AG04450 (cell line): ENCODE measurements around the gene RAB3IL1. TPM values are rescaled to one million over a fixed set of nuclear protein-coding genes. Genes with fewer than 3 reads are reported as not detected.

Source experiments
- CTCF ChIA-PET: fragments of 300-600, 350-600 bp; formaldehyde crosslinking; extraction: SDS; loops from one replicate; lab custom pipeline; 2022; ENCODE audit warnings: antibody characterized with exemption, inconsistent platforms; lab: Charles Lee
- POLR2A ChIA-PET: fragments of 350-600 bp; formaldehyde crosslinking; extraction: SDS; loops from one replicate; lab custom pipeline; 2021; ENCODE audit warnings: antibody characterized with exemption, inconsistent platforms; lab: Yijun Ruan, JAX
- DNase-seq: peaks from one replicate; pipeline ENCODE4 v3.0.0-alpha.2; 2011; ENCODE audit warnings: low read depth, low spot score
- H3K27ac ChIP-seq: one replicate; pipeline ENCODE4 v1.5.1; 2012; ENCODE audit warnings: low read depth, low read length, control low read depth
- H3K27me3 ChIP-seq: one replicate; pipeline ENCODE4 v1.6.0; 2012; ENCODE audit warnings: low read length; ENCODE audit not compliant: control insufficient read depth, insufficient read depth
- H3K4me3 ChIP-seq: 2 replicates; pipeline ENCODE4 v1.5.1; 2011; ENCODE audit warnings: mild to moderate bottlenecking, low read depth, low read length, control low read depth
- H3K9me3 ChIP-seq: 2 replicates; pipeline ENCODE4 v1.5.1; 2012; ENCODE audit warnings: low read length; ENCODE audit not compliant: control insufficient read depth, insufficient read depth
- polyA plus RNA-seq: library from polyadenylated mRNA; depleted of rRNA; stranded (reverse); fragments of >200 nt; gene quantifications from 2 replicates; pipeline ENCODE4 v1.2.3, GENCODE V29; 2011
- TF ChIP-seq, protein P1 (sequence below): IDR thresholded peaks from 2 replicates; pipeline ENCODE4 v1.5.1; 2011; ENCODE audit warnings: low read depth, low read length, control low read depth, inconsistent platforms

RAB3IL1 gene
- polyA plus RNA-seq, 1 experiment, result 2.7 TPM

DNA sequence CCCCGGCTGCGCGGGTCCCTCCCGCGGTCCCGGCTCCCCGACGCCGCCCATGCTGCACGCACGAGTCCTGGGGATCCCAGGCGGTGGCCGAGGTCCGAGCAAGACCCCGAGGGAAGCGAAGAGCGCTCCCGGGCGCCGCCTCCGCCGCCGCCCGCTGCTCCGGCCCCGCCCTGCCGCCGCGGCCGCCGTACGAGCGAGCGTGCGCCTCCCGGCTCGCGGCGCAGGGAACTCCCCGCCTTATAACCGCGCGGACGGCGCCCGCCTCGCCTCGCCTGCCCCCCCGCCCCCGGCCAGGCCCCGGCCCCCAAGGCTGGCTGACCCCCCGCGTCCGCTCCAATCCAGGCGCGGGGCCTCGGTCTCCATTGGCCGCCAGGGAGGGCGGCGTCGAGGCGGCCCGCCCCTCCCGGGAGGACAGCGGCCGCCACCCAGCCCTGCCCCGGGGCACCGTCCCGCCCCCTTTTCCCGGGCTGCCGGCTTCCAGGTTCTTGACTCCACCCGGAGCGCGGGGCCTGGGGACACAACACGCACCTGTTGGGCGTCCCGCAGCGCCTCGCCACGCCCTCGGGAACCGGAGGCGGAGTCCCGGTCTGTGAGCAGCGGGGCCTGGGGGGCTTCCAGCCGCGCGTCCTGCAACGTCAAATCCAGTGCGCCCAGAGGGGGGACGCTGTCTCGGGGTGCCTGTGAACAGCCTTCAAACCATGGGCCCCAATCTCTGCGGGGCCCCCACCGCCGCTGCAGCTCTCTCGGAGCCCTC lies 25.9 kb downstream of the RAB3IL1 start, which contains the start of gene FADS3:
Gene FADS3 (minus strand): TSS at position 215 of the 754 bp plus-strand sequence. CDS start 164 bp downstream, at position 51.
- POLR2A ChIA-PET, result interaction anchor here (0.9 to 1.3 kb wide), 2 partner anchors 60 to 94 kb away, joined by 3 to 4 read pairs; no protein-coding TSS in a partner anchor
- TF ChIP-seq, protein P1, sequence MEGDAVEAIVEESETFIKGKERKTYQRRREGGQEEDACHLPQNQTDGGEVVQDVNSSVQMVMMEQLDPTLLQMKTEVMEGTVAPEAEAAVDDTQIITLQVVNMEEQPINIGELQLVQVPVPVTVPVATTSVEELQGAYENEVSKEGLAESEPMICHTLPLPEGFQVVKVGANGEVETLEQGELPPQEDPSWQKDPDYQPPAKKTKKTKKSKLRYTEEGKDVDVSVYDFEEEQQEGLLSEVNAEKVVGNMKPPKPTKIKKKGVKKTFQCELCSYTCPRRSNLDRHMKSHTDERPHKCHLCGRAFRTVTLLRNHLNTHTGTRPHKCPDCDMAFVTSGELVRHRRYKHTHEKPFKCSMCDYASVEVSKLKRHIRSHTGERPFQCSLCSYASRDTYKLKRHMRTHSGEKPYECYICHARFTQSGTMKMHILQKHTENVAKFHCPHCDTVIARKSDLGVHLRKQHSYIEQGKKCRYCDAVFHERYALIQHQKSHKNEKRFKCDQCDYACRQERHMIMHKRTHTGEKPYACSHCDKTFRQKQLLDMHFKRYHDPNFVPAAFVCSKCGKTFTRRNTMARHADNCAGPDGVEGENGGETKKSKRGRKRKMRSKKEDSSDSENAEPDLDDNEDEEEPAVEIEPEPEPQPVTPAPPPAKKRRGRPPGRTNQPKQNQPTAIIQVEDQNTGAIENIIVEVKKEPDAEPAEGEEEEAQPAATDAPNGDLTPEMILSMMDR, result no peak
- no peak for DNase-seq
- H3K27ac ChIP-seq, result no peak within 1 kb of the TSS
- H3K4me3 ChIP-seq, result peak within 1 kb of the TSS; percentile 84
- no peaks in the 10 kb centered on the region for H3K27me3 ChIP-seq
- peaks cover 5% of the 10 kb centered on the region for H3K9me3 ChIP-seq
- CTCF ChIA-PET, result interaction anchor here (1.2 to 2.8 kb wide), 5 partner anchors 8 to 190 kb away, joined by 4 to 12 read pairs (median 10); no protein-coding TSS in a partner anchor

DNA sequence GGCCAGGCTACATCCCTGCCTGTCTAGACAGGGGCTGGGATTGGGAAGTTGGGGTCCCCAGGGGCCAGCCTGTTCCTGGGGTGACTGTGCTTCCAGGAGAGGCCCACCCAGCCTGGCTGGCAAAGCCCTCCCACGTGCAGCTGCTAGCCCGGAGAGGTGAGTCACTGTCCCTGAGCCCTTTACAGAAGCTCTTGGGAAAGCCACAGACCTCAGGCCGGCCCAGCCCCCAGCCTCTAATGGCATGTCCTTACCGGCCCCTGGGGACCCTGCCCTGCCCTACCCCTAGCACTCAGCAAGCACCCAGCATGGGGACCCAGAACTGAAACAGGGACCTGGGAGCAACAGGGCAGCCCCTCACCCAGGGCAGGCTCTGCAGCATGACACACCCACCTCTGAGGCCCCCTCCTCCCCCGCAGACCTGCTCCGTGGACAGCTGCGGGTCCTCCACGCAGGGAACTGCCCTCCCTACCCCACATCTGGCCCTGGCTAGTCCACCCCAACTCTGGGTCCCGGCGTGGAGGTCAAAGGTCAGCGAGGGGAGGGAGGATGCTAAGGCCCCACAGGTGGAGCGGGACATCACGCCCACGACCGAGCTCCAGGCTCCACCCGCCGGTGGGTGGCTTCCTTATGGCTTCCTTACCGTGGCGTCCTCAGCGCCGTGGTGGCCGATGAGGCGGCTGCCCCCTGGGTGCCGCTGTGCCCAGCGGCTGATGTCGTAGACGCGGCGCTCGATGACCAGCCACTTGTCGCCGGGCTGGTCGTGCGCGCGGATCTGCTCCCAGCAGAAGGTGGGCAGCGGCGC lies 26.6 kb downstream of the RAB3IL1 start:
- Histone ChIP-seq H3K27ac (no peak overlapping the region), H3K4me3 (peak overlapping the region; percentile 84), H3K27me3 (no peaks in the 10 kb centered on the region), H3K9me3 (peaks cover 5% of the 10 kb centered on the region)
- DNase-seq, result no peak
- ChIA-PET CTCF (interaction anchor here (0.7 to 2.8 kb wide), 4 partner anchors 9 to 217 kb away, joined by 3 to 10 read pairs (median 5); no protein-coding TSS in a partner anchor), POLR2A (interaction anchor here (0.6 to 1.3 kb wide), 3 partner anchors 78 to 193 kb away, joined by 3 to 9 read pairs (median 3); no protein-coding TSS in a partner anchor)
- TF ChIP-seq, protein P1, result no peak

DNA sequence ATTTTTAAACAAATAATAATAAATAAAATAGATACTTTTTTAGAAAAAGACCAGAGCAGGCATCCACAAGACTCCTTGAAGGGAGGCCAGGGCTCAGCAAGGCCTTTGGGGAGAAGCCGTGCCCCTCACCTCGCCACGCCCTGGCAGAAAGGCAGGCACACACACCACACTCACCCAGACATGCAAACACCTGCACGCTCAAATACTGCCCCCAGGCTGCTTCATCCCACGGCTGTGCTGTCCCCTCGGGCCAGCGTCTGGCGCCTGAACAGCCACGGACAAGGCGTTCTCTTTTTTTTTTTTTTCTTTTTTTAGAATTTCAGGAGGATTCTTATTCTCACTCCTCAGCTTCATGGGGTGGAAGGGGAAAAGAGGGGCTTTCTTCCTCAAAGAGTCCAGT lies 27.5 kb downstream of the RAB3IL1 start:
- CTCF ChIA-PET, result interaction anchor here (1.1 to 2.8 kb wide), 4 partner anchors 10 to 218 kb away, joined by 3 to 10 read pairs (median 6); no protein-coding TSS in a partner anchor
- peak overlapping the region; percentile 84 for H3K4me3 ChIP-seq
- H3K9me3 ChIP-seq, result peaks cover 5% of the 10 kb centered on the region
- H3K27ac ChIP-seq, result no peak overlapping the region
- TF ChIP-seq, protein P1, result no peak
- POLR2A ChIA-PET, result no interaction called here
- DNase-seq, result no peak
- no peaks in the 10 kb centered on the region for H3K27me3 ChIP-seq

DNA sequence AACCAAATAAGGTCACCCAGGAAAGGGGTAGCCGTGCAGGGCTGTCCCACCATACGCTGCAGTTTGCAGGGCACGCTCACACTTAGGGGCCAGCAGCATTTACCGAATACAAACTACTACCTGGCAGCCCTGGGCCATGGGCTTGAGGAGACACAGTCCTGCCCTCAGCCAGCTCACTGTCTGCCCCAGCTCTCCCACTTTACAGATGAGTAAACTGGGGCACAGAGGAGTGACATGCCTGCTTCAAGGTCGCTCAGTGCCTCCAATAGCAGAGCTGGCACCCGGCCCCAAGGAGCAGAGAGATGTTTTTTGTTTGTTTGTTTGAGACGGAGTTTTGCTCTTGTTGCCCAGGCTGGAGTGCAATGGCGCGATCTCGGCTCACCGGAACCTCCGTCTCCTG lies 28.8 kb downstream of the RAB3IL1 start:
- H3K9me3 ChIP-seq, result peaks cover 5% of the 10 kb centered on the region
- DNase-seq, result no peak
- H3K27ac ChIP-seq, result peak overlapping the region; percentile 31
- POLR2A ChIA-PET, result no interaction called here
- CTCF ChIA-PET, result interaction anchor here (0.6 to 2.8 kb wide), 4 partner anchors 11 to 220 kb away, joined by 3 to 10 read pairs (median 5); no protein-coding TSS in a partner anchor
- TF ChIP-seq, protein P1, result no peak
- H3K27me3 ChIP-seq, result no peaks in the 10 kb centered on the region
- no peak overlapping the region for H3K4me3 ChIP-seq
